ENCODE measurements around the gene MGP.

The MGP gene

GRCh38 chr12:14860490-14860889 is 25.2 kb downstream of the MGP start:
- TF ChIP-seq CTCF (IDR thresholded peaks at IDR 0.05; ENCODE audit: low read depth, low read length) = no peak
- H3K36me3 ChIP-seq = no peaks in the 10 kb centered on the region
- no peak overlapping the region for H3K4me3 ChIP-seq (ENCODE audit: low read depth, low read length)
- no peak overlapping the region for H3K27ac ChIP-seq
- no peak for DNase-seq
- H3K27me3 ChIP-seq (ENCODE audit: insufficient read depth, low read depth, severe bottlenecking) = no peaks in the 10 kb centered on the region
- peaks cover 2% of the 10 kb centered on the region for H3K9me3 ChIP-seq (ENCODE audit: severe bottlenecking)

- no peak for TF ChIP-seq CTCF (IDR thresholded peaks at IDR 0.05; ENCODE audit: low read depth, low read length)
- Histone ChIP-seq H3K9me3 (ENCODE audit: severe bottlenecking) (peaks cover 2% of the 10 kb centered on the region), H3K36me3 (no peaks in the 10 kb centered on the region), H3K27me3 (ENCODE audit: insufficient read depth, low read depth, severe bottlenecking) (no peaks in the 10 kb centered on the region), H3K4me3 (ENCODE audit: low read depth, low read length) (no peak overlapping the region), H3K27ac (no peak overlapping the region)
- no peak for DNase-seq
Measured at GRCh38 chr12:14858513-14858912, 27.1 kb downstream of the MGP start.

GRCh38 chr12:14854586-14855183 is 31.0 kb downstream of the MGP start:
- no peak for TF ChIP-seq CTCF (IDR thresholded peaks at IDR 0.05; ENCODE audit: low read depth, low read length)
- no peak overlapping the region for H3K27ac ChIP-seq
- no peaks in the 10 kb centered on the region for H3K36me3 ChIP-seq
- no peak overlapping the region for H3K4me3 ChIP-seq (ENCODE audit: low read depth, low read length)
- no peaks in the 10 kb centered on the region for H3K9me3 ChIP-seq (ENCODE audit: severe bottlenecking)
- no peaks in the 10 kb centered on the region for H3K27me3 ChIP-seq (ENCODE audit: insufficient read depth, low read depth, severe bottlenecking)
- no peak for DNase-seq

GRCh38 chr12:14853961-14854360 is 31.7 kb downstream of the MGP start:
- Histone ChIP-seq H3K9me3 (ENCODE audit: severe bottlenecking) (no peaks in the 10 kb centered on the region), H3K27me3 (ENCODE audit: insufficient read depth, low read depth, severe bottlenecking) (no peaks in the 10 kb centered on the region), H3K27ac (no peak overlapping the region), H3K36me3 (no peaks in the 10 kb centered on the region), H3K4me3 (ENCODE audit: low read depth, low read length) (no peak overlapping the region)
- DNase-seq = no peak
- TF ChIP-seq CTCF (IDR thresholded peaks at IDR 0.05; ENCODE audit: low read depth, low read length) = no peak

GRCh38 chr12:14852880-14853279 is 32.8 kb downstream of the MGP start:
- H3K27me3 ChIP-seq (ENCODE audit: insufficient read depth, low read depth, severe bottlenecking) = no peaks in the 10 kb centered on the region
- H3K9me3 ChIP-seq (ENCODE audit: severe bottlenecking) = no peaks in the 10 kb centered on the region
- no peak for TF ChIP-seq CTCF (IDR thresholded peaks at IDR 0.05; ENCODE audit: low read depth, low read length)
- no peak overlapping the region for H3K4me3 ChIP-seq (ENCODE audit: low read depth, low read length)
- H3K27ac ChIP-seq = no peak overlapping the region
- H3K36me3 ChIP-seq = no peaks in the 10 kb centered on the region
- DNase-seq = no peak
